HUES6 (cell line): ENCODE measurements around the gene SYNDIG1.

Experiments
- H3K27ac ChIP-seq: 2 replicates; pipeline ENCODE4 v1.7.0; 2013; ENCODE audit warnings: low read depth, mild to moderate bottlenecking, low read length, inconsistent platforms
- H3K27me3 ChIP-seq: 2 replicates; pipeline ENCODE4 v1.6.1; 2013; ENCODE audit warnings: low read length; ENCODE audit not compliant: control insufficient read depth, insufficient read depth
- H3K36me3 ChIP-seq: 2 replicates; pipeline ENCODE4 v1.6.1; 2013; ENCODE audit warnings: low read length; ENCODE audit not compliant: control insufficient read depth, insufficient read depth
- H3K4me1 ChIP-seq: 2 replicates; pipeline ENCODE4 v1.6.1; 2013; ENCODE audit warnings: low read length; ENCODE audit not compliant: control insufficient read depth, insufficient read depth
- H3K4me3 ChIP-seq: 2 replicates; pipeline ENCODE4 v1.5.1; 2013; ENCODE audit warnings: low read depth, low read length
- H3K9ac ChIP-seq: one replicate; pipeline ENCODE4 v1.6.1; 2013; ENCODE audit warnings: mild to moderate bottlenecking, low read length
- H3K9me3 ChIP-seq: 2 replicates; pipeline ENCODE4 v1.6.1; 2013; ENCODE audit warnings: low read depth, low read length; ENCODE audit not compliant: control insufficient read depth, insufficient read depth

SYNDIG1 gene

GRCh38 chr20:24571159-24571558 lies 101.7 kb downstream of the SYNDIG1 start:
- no peak overlapping the region for H3K9ac ChIP-seq
- H3K27ac ChIP-seq = no peak overlapping the region
- H3K27me3 ChIP-seq = no peaks in the 10 kb centered on the region
- no peaks in the 10 kb centered on the region for H3K36me3 ChIP-seq
- H3K9me3 ChIP-seq = no peaks in the 10 kb centered on the region
- no peak overlapping the region for H3K4me3 ChIP-seq
- no peaks in the 10 kb centered on the region for H3K4me1 ChIP-seq

- Histone ChIP-seq H3K36me3 (no peaks in the 10 kb centered on the region), H3K9me3 (no peaks in the 10 kb centered on the region), H3K27me3 (no peaks in the 10 kb centered on the region), H3K4me1 (no peaks in the 10 kb centered on the region), H3K9ac (no peak overlapping the region), H3K27ac (no peak overlapping the region), H3K4me3 (no peak overlapping the region)
Observed at GRCh38 chr20:24572140-24572539, 102.7 kb downstream of the SYNDIG1 start.

GRCh38 chr20:24572862-24573261 lies 103.4 kb downstream of the SYNDIG1 start:
- no peaks in the 10 kb centered on the region for H3K9me3 ChIP-seq
- H3K36me3 ChIP-seq = no peaks in the 10 kb centered on the region
- no peak overlapping the region for H3K4me3 ChIP-seq
- no peaks in the 10 kb centered on the region for H3K4me1 ChIP-seq
- H3K9ac ChIP-seq = no peak overlapping the region
- no peaks in the 10 kb centered on the region for H3K27me3 ChIP-seq
- H3K27ac ChIP-seq = no peak overlapping the region

GRCh38 chr20:24573557-24573956 lies 104.1 kb downstream of the SYNDIG1 start:
- H3K27me3 ChIP-seq = no peaks in the 10 kb centered on the region
- no peak overlapping the region for H3K27ac ChIP-seq
- no peaks in the 10 kb centered on the region for H3K36me3 ChIP-seq

GRCh38 chr20:24574307-24574706 lies 104.9 kb downstream of the SYNDIG1 start:
- H3K9ac ChIP-seq = no peak overlapping the region
- H3K4me1 ChIP-seq = no peaks in the 10 kb centered on the region
- H3K4me3 ChIP-seq = no peak overlapping the region
- no peaks in the 10 kb centered on the region for H3K36me3 ChIP-seq
- H3K27ac ChIP-seq = no peak overlapping the region
- no peaks in the 10 kb centered on the region for H3K27me3 ChIP-seq
- H3K9me3 ChIP-seq = no peaks in the 10 kb centered on the region

More at GRCh38 chr20:24573557-24573956, 104.1 kb downstream of the SYNDIG1 start:
- H3K9ac ChIP-seq = no peak overlapping the region
- no peaks in the 10 kb centered on the region for H3K9me3 ChIP-seq
- no peaks in the 10 kb centered on the region for H3K4me1 ChIP-seq
- no peak overlapping the region for H3K4me3 ChIP-seq

- no peaks in the 10 kb centered on the region for H3K36me3 ChIP-seq
Observed at GRCh38 chr20:24574797-24575196, 105.4 kb downstream of the SYNDIG1 start.

GRCh38 chr20:24575811-24576210 lies 106.4 kb downstream of the SYNDIG1 start:
- Histone ChIP-seq H3K36me3 (no peaks in the 10 kb centered on the region), H3K4me1 (no peaks in the 10 kb centered on the region), H3K27me3 (no peaks in the 10 kb centered on the region), H3K9me3 (no peaks in the 10 kb centered on the region), H3K9ac (no peak overlapping the region), H3K27ac (no peak overlapping the region), H3K4me3 (no peak overlapping the region)

More at GRCh38 chr20:24574797-24575196, 105.4 kb downstream of the SYNDIG1 start:
- H3K4me1 ChIP-seq = no peaks in the 10 kb centered on the region
- H3K27ac ChIP-seq = no peak overlapping the region
- no peaks in the 10 kb centered on the region for H3K9me3 ChIP-seq
- no peaks in the 10 kb centered on the region for H3K27me3 ChIP-seq
- H3K9ac ChIP-seq = no peak overlapping the region
- H3K4me3 ChIP-seq = no peak overlapping the region

GRCh38 chr20:24576447-24576846 lies 107.0 kb downstream of the SYNDIG1 start:
- H3K36me3 ChIP-seq = no peaks in the 10 kb centered on the region
- no peaks in the 10 kb centered on the region for H3K27me3 ChIP-seq
- H3K4me3 ChIP-seq = no peak overlapping the region
- H3K9me3 ChIP-seq = no peaks in the 10 kb centered on the region
- H3K9ac ChIP-seq = no peak overlapping the region
- H3K27ac ChIP-seq = no peak overlapping the region
- H3K4me1 ChIP-seq = no peaks in the 10 kb centered on the region

- Histone ChIP-seq H3K4me1 (no peaks in the 10 kb centered on the region), H3K27me3 (no peaks in the 10 kb centered on the region), H3K27ac (no peak overlapping the region), H3K4me3 (no peak overlapping the region), H3K9me3 (no peaks in the 10 kb centered on the region), H3K36me3 (no peaks in the 10 kb centered on the region), H3K9ac (no peak overlapping the region)
Observed at GRCh38 chr20:24577271-24577909, 108.0 kb downstream of the SYNDIG1 start.

GRCh38 chr20:24578567-24579415 lies 109.4 kb downstream of the SYNDIG1 start:
- no peaks in the 10 kb centered on the region for H3K27me3 ChIP-seq
- H3K27ac ChIP-seq = no peak overlapping the region
- no peaks in the 10 kb centered on the region for H3K36me3 ChIP-seq
- no peak overlapping the region for H3K9ac ChIP-seq
- no peaks in the 10 kb centered on the region for H3K4me1 ChIP-seq
- no peak overlapping the region for H3K4me3 ChIP-seq
- H3K9me3 ChIP-seq = no peaks in the 10 kb centered on the region

GRCh38 chr20:24579475-24579874 lies 110.0 kb downstream of the SYNDIG1 start:
- Histone ChIP-seq H3K9me3 (no peaks in the 10 kb centered on the region), H3K27ac (no peak overlapping the region), H3K4me3 (no peak overlapping the region), H3K4me1 (no peaks in the 10 kb centered on the region), H3K36me3 (no peaks in the 10 kb centered on the region), H3K27me3 (no peaks in the 10 kb centered on the region), H3K9ac (no peak overlapping the region)
